NCI-H2227 (cell line): ENCODE data around the gene ACOT8.
"Not testable (repeated sequence)": the region's sequence is repeated elsewhere in the genome, so short reads cannot be mapped to it uniquely, and the experiment has no call there.

Experiments used
- DNase-seq: peaks from one replicate; lab custom pipeline; 2025; ENCODE audit not compliant: unreplicated experiment; lab: John Stamatoyannopoulos, UW

The ACOT8 gene

DNA sequence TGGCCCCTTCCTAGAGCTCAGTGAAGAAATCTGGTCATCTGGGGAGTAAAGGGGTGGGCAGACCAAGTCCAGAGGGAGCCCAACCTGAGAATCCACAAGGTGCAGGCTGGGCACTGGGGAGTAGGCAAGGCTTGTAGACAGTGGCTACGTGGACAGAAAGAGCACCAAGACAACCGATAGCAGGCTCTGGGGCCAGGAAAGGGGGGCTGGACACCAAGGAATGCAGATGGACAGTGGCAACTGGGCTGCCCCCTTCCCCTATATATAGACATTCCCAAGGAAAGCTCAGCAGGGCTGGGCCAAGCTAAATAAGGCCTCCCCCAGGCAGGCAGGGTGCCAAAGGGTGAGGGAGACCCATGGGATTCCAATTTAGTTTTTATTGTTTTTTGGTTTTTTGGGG, 28.6 kb downstream of the ACOT8 start:
- no peak for DNase-seq

DNA sequence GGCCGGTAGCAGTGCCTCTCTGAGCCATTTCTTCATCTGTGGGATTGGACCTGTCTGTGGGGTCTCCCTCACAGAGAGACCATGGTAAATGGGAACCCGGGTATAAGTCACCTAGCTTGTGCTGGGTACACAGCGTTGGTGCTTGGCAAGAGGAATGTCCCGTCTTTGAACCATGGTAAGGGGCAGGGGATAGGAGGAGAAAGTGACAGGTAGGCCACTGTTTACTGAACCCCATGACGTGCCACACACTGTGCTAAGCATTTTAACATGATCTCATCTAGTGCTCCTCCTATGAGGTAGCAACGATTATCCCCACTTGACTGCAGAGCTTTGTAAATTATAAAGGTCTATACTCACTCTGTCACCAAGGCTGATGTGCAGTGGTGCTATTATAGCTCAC, 29.5 kb downstream of the ACOT8 start:
- DNase-seq: no peak

DNA sequence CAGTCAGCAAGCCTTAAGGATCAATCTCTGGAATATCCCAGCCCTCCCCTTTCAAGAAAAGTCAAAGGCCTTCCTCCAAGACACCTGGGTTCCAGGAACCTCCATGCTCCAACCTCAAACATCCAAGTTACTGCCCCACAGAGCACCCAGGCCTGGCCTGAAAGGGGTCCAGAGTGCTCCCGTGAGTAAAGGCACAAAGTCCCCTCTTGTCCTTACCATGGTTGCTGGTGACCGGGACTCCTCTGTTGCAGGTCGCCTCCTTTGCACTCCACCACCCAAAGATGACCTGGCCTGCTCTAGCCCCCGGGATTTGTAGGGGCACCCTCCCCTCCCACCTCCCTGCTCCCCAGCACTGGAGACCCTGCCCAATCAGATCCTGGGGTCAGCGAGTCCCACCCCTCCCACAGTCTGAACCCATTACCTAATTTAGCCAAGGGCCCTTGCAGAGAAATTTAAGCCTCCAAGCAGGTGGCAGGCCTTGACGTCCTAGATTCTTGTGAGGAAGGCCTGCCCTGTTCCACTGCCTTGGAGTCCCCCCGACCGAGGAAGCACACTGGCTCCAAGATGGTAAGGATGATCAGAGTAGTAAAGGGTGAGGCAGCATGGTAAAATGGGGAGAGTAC, 30.1 kb downstream of the ACOT8 start, which contains the start of gene TNNC2:
TNNC2 (minus strand) TSS at position 283 of the 623 bp plus-strand sequence; CDS start at position 219, 64 bp downstream.
- DNase-seq: no peak

DNA sequence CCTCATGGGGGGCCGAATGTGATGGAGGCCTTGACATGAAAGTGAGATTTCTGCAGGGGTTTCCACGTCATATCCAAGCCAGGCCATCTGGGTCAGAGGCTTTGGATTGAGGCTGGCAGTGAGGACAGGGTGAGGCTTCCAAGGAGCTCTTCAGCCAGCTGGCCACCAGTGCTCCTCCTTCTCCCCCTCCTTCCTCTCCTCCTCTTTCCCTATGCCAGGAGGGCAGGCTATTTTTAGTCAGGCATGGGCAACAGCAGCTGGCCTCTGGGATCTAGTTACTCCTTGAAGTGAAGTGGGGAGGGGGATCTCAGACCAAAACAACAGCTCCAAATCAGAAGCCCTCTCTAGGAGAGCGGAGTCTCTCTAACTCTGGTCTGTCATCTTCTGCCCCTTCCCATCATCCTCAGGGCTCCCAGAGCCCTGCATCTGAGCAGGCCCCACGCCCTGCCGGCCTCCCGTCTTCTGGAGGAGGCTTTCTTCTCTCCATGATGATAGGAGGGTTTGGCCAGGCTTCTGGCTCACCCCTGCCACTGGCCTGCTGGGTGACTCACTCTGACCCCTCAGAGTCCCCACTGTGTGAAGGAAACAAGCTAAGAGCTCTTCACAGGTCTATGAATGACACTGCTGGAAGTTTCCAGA, 30.7 kb downstream of the ACOT8 start:
- DNase-seq: peak; percentile 29

DNA sequence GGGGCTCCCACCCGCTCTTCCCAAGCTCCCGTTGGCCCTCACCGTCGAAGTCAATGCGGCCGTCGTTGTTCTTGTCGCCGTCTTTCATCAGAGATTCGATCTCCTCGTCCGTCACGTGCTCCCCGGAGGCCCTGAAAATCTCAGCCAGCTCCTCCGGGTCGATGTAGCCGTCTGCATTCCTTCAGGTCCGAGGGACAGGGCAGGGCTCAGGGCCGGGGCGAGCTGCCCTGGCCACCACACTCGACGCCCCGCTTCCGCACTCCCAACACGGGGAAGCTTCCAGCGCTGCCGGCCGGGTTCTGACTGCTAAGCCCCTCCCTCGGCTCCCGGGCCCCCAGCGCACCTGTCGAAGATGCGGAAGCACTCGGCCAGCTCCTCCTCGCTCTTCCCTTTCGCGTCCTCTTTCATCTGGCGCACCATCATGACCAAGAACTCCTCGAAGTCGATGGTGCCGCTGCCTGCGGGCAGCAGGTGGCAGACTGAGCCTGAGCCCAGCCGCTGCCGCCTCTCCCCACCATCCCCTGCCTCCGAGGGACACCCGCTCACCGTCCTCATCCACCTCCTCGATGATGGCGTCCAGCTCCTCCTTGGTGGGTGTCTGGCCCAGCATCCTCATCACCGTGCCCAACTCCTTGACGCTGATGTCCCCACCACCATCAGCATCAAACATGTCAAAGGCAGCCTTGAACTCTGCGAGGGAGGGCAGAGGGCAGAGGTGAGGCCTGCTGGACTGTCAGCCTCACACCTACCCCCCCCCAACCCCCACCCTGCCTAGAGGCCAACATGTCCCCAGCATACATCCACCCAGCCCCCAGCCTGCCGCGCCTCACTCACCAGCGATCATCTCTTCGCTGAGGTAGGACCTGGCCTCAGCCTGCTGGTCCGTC, 33.0 kb downstream of the ACOT8 start:
- DNase-seq: no peak

DNA sequence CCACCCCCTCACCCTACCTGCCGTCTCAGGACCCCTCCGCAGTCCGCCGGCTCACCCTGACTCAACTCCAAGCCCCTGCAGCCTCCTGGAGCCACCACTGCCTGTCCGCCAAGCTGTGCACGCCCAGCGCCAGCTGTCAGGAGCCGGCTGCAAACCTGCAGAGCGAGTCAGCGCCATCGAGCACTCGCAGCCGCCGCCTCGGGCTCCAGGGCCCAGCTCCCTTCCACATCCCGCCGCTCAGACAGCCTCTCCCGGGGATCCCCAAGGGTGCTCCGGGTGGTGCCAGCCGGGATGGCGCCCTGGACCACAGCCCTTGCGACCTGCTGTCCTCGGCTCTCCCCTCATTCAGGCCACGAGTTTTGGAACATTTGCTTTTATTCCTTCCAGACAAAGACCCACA, 34.3 kb downstream of the ACOT8 start:
- DNase-seq: peak; percentile 52

DNA sequence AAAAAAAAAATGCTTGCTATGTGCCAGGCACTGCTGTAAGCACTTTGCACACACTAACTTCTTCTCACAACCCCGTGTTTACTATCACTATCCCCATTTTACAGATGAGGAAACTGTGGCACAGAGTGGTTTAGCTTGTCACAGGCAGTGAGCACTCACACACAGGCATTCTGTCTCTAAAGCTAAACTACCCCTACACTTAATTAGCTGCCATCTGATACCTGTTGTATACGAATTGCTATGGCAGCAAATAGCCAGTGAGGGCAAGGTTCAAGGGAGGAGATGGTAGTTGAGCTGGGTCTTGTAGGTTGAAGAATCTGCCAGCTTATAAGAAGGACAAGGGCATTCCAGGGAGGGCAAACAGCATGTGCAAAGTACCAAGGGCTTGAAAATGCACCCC, 35.2 kb downstream of the ACOT8 start:
- peak; percentile 21 for DNase-seq

DNA sequence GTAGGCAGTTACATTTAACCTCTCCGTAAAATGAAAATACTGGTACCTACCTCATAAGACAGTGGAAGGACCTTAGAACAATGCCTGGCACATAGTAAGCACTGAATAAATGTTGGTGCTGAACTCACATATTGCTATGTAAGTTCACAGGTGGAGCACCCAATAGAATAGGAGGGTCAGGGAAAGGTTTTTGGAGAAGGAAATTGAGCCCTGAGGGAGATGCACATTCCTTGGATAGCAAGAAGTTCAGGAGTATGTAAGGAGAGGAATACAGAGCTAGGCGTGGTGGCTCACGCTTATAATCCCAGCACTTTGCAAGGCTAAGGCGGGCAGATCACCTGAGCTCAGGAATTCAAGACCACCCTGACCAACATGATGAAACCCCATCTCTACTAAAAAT, 37.7 kb downstream of the ACOT8 start:
- DNase-seq: no peak

DNA sequence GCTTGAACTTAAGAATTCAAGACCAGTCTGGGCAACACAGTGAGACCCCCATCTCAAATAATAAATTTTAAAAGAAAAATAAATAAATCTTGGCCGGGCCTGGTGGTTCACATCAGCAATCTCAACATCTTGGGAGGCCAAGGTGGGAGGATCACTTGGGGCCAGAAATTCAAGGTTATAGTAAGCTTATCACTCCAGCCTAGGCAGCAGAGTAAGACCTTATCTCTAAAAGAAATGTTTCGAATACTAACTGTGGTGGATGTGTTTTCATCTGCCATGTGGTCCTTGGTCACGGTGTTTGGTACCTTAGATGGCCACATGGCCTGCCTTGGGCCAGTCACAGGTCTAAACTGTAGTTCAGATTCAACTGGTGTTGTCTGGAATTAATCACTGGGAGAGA, 39.0 kb downstream of the ACOT8 start:
- DNase-seq: no peak

DNA sequence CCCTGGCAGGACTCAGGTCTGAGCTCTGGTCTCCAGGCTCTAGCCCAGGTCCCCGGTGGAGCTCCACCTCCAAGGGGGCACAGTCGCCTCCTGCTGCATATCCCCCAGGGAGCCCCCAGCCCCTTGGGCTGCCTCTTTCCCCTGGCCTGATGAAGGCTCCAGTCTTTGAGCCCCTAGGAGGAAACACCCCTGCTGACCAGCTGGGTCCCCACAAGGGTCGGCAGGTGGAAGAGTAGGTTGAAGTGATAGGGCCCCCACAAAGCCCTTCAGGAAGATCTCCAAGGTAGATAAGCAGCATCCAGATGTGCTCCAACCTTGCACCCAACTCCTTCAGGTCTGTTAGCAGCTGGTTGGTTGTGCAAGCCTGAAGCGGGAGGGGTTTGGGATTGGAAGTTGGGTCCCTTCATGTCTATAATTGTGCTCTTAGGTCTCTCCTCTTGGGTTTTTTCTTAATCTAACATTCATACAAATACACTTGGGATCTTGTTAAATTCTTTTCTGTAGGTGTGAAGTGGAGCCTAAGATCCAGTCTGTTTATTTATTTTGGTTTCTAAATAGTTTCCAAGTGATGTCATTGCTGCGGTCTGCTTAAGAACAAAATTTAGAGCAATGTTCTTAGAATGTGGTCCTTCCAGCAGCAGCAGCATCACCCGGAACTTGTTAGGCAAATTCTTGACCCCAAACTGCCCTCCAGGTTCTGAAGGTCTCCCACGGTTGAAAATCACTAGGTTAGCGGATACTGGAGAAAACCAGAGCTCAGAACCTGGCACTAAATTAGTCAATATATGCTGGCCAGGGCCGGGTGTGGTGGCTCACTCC, 39.6 kb downstream of the ACOT8 start:
- no peak for DNase-seq

DNA sequence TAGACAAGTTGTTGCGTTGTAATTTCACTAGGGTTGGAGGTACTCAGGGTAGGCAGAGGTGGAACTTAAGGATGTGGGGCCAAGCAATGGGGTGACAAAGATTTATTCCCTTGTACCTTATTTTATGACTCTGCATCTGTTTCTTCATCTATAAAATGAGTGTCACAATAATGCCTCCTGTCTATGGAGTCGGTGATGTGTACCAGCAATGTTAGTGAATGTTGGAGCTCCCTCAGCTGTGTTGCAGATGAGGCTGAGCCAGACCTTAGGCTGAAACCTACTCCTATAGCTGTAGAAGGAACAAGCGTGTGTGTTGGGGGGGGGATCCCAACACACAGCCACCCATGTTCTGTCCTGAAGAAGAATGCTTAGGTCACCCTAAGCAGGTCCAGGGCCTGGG, 40.2 kb downstream of the ACOT8 start:
- DNase-seq: no peak

DNA sequence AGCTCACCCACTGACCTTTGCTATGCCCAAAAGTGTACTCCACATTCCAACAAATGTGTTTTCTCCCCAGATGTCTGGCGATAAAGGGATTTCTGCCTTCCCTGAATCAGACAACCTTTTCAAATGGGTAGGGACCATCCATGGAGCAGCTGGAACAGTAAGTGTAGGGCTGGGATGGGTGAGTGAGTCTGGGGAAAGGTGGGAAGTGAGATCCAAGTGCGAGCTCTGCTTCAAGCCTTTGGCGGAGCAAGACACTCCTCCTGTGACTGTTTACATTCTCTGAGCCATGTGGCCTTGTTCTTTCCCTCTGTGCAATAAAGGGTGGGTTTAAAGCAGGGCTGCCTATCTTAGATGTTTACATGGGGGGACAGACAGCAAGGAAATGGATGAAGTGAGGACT, 42.9 kb downstream of the ACOT8 start:
- no peak for DNase-seq

DNA sequence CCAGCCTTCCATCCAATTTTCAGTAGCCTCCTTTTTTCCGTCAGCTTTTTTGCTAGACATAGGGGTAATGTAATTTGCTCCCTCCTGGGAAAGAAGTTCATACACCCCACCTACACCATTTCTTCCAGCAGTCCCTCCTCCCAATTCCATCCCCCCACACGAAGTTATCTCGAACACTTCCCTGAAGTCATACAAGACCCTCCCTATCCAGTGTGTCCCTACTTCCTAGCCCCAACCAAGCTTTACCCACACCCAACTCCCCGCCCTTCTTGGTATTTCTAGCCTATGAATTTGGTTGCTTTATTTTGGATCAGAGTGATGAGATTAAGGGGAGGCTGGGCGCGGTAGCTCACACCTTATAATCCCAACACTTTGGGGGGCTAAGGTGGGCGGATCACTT, 43.7 kb downstream of the ACOT8 start:
- DNase-seq: no peak

DNA sequence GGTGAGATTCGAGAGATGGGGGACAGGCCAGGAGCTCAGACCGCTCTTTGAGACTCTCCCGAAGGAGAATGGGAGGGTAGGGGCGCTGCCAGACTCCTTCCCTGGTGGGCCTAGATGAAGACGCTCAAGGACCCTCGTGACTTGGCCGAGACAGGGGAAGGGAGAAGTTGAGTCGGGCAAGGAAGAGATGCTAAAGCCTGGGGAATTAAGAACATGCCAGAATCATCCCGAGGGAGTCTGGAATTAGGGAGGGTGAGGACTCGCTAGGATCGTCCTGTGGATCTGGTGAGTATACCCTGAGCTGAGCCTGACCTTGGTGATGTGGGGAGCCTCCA, 44.2 kb downstream of the ACOT8 start:
- DNase-seq: peak; percentile 44

DNA sequence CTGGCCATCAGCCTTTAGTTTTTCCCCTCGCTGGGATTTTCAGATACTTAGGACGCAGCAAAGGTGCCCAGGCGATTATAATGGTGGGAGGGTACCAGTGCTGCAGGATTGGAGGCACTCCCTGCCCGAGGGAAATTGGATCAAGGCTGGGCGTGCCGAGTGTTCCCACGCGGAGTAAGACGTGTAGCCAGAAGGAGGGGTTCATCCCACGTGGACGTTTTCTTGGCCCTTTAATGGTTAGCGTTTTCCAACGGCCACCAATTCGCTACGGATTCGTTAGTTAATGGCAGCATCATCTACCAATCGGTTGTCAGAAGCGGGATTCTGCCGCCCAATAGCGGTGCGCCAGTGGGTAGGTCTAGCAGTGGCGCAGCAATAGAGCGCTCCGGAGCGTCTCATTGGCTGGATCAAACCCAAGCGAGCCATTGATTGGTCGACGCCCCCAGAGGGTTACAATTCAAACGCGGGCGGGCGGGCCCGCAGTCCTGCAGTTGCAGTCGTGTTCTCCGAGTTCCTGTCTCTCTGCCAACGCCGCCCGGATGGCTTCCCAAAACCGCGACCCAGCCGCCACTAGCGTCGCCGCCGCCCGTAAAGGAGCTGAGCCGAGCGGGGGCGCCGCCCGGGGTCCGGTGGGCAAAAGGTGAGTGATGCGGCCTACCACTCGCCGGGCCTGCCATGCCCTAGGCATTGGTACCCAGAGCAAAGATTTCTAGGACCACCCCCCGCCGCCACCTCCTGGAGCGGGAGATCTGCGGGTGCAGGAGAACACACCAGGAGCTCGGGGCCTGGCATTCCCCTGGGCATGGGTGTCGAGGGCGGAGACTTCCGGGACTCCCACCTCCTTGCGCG, 44.8 kb downstream of the ACOT8 start, which contains the start of gene UBE2C:
UBE2C (plus strand) TSS at position 488 of the 849 bp plus-strand sequence; CDS start at position 540, 52 bp downstream.
- peak; percentile 99 for DNase-seq

DNA sequence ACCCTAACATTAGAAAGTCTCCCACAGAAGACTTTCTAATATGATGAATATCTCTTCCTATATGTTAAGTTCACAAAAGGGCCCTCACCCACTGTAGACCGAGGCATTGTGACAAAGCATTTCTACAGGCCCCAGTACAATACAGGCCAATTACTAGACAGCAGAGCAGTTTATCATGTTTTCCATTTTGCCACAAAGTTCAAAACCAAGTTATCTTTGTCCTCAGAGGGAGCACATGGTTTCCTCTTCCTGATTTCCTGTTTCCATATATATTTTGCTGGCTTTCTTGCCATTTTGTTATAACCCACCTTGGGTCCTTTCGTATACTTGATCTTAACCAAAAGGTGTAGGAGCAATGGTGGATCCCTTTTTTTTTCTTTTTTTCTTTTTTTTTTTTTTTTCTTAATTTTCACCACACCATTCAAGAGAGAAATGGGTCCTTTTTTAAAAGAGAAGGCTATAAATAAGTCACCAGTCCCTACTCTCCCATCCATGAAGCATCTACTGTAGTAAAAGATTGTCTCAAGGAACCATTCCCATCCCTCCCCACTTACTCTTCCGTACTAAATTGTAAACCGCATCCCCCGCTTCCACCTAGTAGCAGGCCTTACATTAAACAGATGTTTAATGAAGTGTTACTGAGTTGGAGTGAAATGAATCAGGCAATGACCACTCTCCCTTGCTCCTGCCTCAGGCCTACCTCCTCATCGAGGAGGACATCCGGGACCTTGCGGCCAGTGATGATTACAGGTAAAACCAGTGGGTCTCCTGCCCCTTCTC, 46.8 kb downstream of the ACOT8 start:
- no peak for DNase-seq

DNA sequence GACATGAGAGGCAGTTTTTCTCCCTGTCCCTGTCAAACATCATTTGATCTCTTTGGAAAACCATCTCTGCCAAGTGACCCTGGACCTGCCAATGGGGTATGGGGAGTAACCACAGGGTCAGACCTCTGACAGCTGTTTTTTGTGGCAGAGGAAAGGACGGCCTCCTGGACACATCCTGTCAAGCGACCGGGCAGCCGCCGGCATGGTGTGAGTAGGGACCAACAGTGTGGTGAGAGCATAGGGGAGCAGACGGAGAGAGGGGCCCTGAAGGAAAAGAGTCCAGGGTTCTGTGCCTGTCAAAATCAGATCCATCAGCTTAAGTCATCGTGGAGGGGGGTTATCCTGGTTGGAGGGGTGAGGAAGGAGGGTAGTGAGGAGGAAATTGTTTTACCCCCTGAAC, 55.3 kb downstream of the ACOT8 start:
- DNase-seq: no peak

DNA sequence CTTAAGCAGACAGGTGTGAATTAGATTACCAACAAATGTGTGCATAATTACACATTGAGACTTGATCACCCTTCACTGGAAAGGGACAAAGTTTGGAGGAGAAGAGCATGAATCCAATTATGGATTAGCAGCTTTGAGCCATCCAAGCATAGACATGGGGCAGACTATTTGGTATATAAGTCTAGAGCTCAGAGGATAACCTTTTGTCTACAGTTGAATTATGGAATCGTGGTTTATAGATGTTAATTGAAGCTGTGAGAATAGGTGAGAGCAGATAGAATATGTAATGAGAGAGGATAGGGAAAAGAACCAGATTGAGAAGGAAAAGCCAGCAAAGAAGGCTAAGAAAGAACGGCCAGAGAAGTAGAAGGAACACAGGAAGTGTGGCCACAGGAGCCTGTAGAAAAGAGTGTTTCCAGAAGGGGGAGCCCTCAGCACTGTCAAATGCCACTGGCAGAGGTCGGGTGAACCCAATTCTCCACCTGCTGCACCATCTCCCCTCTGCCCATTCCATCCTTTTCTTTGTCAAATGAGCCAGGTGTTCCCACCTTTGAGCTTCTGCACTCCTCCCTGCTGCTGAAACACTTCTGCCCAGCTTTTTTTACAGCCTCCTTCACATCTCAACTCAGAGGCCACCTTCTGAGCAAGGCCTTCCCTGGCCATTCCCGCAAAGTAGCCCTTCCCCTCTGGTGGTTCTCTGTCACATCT, 58.1 kb downstream of the ACOT8 start:
- peak; percentile 65 for DNase-seq

DNA sequence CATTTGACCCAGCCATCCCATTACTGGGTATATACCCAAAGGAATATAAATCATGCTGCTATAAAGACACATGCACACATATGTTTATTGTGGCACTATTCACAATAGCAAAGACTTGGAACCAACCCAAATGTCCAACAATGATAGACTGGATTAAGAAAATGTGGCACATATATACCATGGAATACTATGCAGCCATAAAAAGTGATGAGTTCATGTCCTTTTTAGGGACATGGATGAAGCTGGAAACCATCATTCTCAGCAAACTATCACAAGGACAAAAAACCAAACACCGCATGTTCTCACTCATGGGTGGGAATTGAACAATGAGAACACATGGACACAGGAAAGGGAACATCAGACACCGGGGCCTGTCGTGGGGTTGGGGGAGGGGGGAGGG, 59.2 kb downstream of the ACOT8 start:
- DNase-seq: not testable (repeated sequence)
